Osteoblast (primary cell): Measurements from ENCODE around the gene FAU. TPM values are rescaled to one million over a fixed set of nuclear protein-coding genes. Genes with fewer than 3 reads are reported as not detected.

ENCODE experiments used
- DNase-seq: peaks from one replicate; pipeline ENCODE4 v3.0.0; 2011; ENCODE audit warnings: low spot score, mixed read lengths; ENCODE audit not compliant: insufficient read length; ENCODE audit errors: missing footprints
- H2AFZ ChIP-seq: 2 replicates; pipeline ENCODE4 v1.6.0; 2011; ENCODE audit warnings: mild to moderate bottlenecking, low read length
- H3K27ac ChIP-seq: 2 replicates; pipeline ENCODE4 v1.5.1; 2011; ENCODE audit warnings: mild to moderate bottlenecking, low read depth, low read length, moderate library complexity
- H3K27me3 ChIP-seq: 2 replicates; pipeline ENCODE4 v1.6.0; 2012; ENCODE audit warnings: mild to moderate bottlenecking, control low read depth, inconsistent platforms, low read length, moderate library complexity; ENCODE audit not compliant: insufficient read depth
- H3K36me3 ChIP-seq: 2 replicates; pipeline ENCODE4 v1.5.1; 2011; ENCODE audit warnings: mild to moderate bottlenecking, low read length, control low read depth, moderate library complexity; ENCODE audit not compliant: insufficient read depth
- H3K4me1 ChIP-seq: 2 replicates; pipeline ENCODE4 v1.5.1; 2011; ENCODE audit warnings: mild to moderate bottlenecking, low read length, control low read depth, moderate library complexity; ENCODE audit not compliant: insufficient read depth
- H3K4me2 ChIP-seq: 2 replicates; pipeline ENCODE4 v1.6.0; 2011; ENCODE audit warnings: mild to moderate bottlenecking, low read length; ENCODE audit not compliant: insufficient read depth
- H3K4me3 ChIP-seq: fragments of 200-600 bp; sonication (generic); 3 replicates; pipeline ENCODE4 v1.5.1; 2012; ENCODE audit warnings: mild to moderate bottlenecking, low read length, inconsistent platforms; ENCODE audit not compliant: insufficient read depth
- H3K79me2 ChIP-seq: 2 replicates; pipeline ENCODE4 v1.6.0; 2012; ENCODE audit warnings: mild to moderate bottlenecking, low read length, control low read depth, inconsistent platforms; ENCODE audit not compliant: insufficient read depth
- H3K9me3 ChIP-seq: 2 replicates; pipeline ENCODE4 v1.5.1; 2011; ENCODE audit warnings: low read depth, low read length, control low read depth
- H4K20me1 ChIP-seq: 2 replicates; pipeline ENCODE4 v1.6.0; 2012; ENCODE audit warnings: mild to moderate bottlenecking, low read length, control low read depth; ENCODE audit not compliant: insufficient read depth
- total RNA-seq: library from RNA; depleted of rRNA; stranded (reverse); fragments of >200 nt; gene quantifications from 2 replicates; pipeline ENCODE4 v1.2.3, GENCODE V29; 2012
- TF ChIP-seq, protein P1 (sequence below): IDR thresholded peaks from 2 replicates; pipeline ENCODE4 v1.5.1; 2011; ENCODE audit warnings: mild to moderate bottlenecking, low read depth, low read length, moderate library complexity; ENCODE audit errors: extremely low read depth

FAU gene
- total RNA-seq, 1 donor, result 118 TPM

DNA sequence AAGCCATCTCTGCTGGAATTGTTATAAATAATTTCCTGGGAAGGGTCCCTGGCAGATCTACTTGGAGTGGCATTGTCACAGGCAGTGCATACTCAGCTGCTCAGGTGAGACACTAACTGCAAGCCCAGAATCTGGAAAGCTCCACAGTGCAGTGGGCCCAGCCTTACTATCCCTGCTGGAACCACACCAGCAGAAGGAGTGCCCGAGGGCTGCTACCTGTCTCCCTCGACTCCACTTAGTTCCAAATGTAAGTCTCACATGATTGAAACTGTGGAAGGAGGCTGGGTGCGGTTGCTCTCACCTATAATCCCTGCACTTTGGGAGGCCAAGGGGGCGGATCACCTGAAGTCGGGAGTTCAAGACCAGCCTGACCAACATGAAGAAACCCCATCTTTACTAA is 26.7 kb upstream of the FAU start:
- Histone ChIP-seq H3K79me2 (no peaks in the 10 kb centered on the region), H3K4me1 (peaks cover 21% of the 10 kb centered on the region), H3K9me3 (no peaks in the 10 kb centered on the region), H3K4me2 (no peak overlapping the region), H3K27ac (no peak overlapping the region), H4K20me1 (no peaks in the 10 kb centered on the region), H3K36me3 (no peaks in the 10 kb centered on the region), H3K4me3 (no peak overlapping the region), H3K27me3 (peaks cover 11% of the 10 kb centered on the region), H2AFZ (no peak overlapping the region)
- DNase-seq, result no peak
- TF ChIP-seq, protein P1, sequence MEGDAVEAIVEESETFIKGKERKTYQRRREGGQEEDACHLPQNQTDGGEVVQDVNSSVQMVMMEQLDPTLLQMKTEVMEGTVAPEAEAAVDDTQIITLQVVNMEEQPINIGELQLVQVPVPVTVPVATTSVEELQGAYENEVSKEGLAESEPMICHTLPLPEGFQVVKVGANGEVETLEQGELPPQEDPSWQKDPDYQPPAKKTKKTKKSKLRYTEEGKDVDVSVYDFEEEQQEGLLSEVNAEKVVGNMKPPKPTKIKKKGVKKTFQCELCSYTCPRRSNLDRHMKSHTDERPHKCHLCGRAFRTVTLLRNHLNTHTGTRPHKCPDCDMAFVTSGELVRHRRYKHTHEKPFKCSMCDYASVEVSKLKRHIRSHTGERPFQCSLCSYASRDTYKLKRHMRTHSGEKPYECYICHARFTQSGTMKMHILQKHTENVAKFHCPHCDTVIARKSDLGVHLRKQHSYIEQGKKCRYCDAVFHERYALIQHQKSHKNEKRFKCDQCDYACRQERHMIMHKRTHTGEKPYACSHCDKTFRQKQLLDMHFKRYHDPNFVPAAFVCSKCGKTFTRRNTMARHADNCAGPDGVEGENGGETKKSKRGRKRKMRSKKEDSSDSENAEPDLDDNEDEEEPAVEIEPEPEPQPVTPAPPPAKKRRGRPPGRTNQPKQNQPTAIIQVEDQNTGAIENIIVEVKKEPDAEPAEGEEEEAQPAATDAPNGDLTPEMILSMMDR, result no peak

DNA sequence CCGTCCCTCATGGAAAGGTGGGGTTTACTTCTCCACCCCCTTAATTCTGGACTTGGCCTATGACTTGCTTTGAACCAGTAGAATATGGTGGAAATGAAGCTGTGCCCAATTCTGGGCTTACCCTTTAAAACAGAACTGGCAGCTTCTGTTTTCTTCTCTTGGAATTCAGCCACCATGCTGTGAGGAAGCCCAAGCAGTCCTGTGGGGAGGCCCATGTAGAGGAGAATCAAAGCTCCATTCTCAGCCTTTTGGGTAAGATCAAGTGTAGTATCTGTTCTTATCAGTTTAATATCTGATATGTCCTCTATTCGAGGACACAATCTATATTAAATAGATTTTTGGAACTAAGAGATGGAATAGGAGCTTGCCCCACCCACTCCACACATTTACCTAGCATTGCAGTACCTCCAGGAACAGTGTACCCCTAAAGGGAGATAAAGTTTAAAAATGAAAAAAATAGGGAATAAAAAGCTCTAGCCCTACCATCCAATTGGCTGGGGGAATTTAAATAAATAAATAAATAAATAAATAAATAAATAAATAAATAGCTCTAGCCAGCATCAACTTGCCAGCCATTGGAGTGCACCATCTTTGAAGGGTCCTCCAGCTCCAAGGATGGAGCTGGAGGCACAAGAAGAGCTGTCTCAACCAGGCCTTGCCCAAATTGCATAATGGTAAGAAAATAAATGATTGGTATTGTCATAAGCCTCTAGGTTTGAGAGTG is 25.6 kb upstream of the FAU start:
- Histone ChIP-seq H3K36me3 (no peaks in the 10 kb centered on the region), H3K9me3 (no peaks in the 10 kb centered on the region), H2AFZ (no peak overlapping the region), H3K4me3 (no peak overlapping the region), H4K20me1 (no peaks in the 10 kb centered on the region), H3K27ac (no peak overlapping the region), H3K4me2 (no peak overlapping the region), H3K79me2 (no peaks in the 10 kb centered on the region), H3K4me1 (peaks cover 16% of the 10 kb centered on the region), H3K27me3 (peaks cover 12% of the 10 kb centered on the region)
- TF ChIP-seq, protein P1, result no peak
- no peak for DNase-seq

DNA sequence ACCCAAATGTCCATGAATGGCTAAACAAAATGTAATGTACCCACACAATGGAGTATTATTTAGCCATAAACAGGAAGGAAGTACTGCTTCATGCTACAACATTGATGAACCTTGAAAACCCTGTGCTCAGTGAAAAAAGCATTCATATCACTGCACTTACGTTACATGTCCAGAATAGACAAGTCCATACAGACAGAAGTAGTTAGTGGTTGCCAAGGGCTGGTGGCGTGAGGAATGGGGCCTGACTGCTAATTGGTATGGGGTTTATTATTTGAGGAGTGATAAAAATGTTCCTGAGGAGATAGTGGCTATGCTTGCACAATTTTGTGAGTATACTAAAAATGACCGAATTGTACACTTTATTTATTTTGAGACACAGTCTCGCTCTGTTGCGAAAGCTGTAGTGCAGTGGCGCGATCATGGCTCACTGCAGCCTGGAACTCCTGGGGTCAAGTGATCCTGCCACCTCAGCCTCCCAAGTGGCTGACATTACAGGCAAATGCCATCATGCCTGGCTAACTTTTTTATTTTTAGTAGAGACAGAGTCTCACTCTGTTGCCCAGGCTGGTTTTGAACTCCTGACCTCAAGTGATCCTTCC is 20.1 kb upstream of the FAU start:
- no peak overlapping the region for H3K27ac ChIP-seq

More for the DNA sequence above, 20.1 kb upstream of the FAU start:
- no peaks in the 10 kb centered on the region for H3K9me3 ChIP-seq
- TF ChIP-seq, protein P1, result no peak
- no peak overlapping the region for H3K4me2 ChIP-seq
- no peak for DNase-seq
- no peak overlapping the region for H3K4me3 ChIP-seq
- no peaks in the 10 kb centered on the region for H3K4me1 ChIP-seq
- H3K79me2 ChIP-seq, result no peaks in the 10 kb centered on the region
- H3K36me3 ChIP-seq, result no peaks in the 10 kb centered on the region
- H3K27me3 ChIP-seq, result peaks cover 22% of the 10 kb centered on the region
- no peak overlapping the region for H2AFZ ChIP-seq
- no peaks in the 10 kb centered on the region for H4K20me1 ChIP-seq
